WERI-Rb-1 (cell line): Measurements from ENCODE around the gene USB1.

Experiments
- DNase-seq: peaks from one replicate; pipeline ENCODE4 v3.0.0-alpha.2; 2020
- H3K27ac ChIP-seq: fragments of 250-450 bp; sonication (Bioruptor Pico); 2 replicates; pipeline ENCODE4 v1.5.1; 2020; ENCODE audit warnings: mild to moderate bottlenecking, moderate library complexity
- H3K27me3 ChIP-seq: fragments of 250-450 bp; sonication (Bioruptor Pico); 2 replicates; pipeline ENCODE4 v1.5.1; 2021; ENCODE audit warnings: mild to moderate bottlenecking, low read depth, moderate library complexity; ENCODE audit not compliant: insufficient read depth, severe bottlenecking
- H3K36me3 ChIP-seq: fragments of 250-450 bp; sonication (Bioruptor Pico); 2 replicates; pipeline ENCODE4 v1.5.1; 2020; ENCODE audit warnings: mild to moderate bottlenecking, moderate library complexity
- H3K4me3 ChIP-seq: 2 replicates; pipeline ENCODE4 v1.5.1; 2011; ENCODE audit warnings: low read depth, mild to moderate bottlenecking, control low read depth, low read length
- H3K9me3 ChIP-seq: fragments of 250-450 bp; sonication (Bioruptor Pico); 2 replicates; pipeline ENCODE4 v1.5.1; 2021; ENCODE audit warnings: mild to moderate bottlenecking, moderate library complexity; ENCODE audit not compliant: severe bottlenecking
- TF ChIP-seq, protein P1 (sequence below): IDR thresholded peaks from 2 replicates; pipeline ENCODE4 v1.5.1; 2011; ENCODE audit warnings: low read depth, mild to moderate bottlenecking, control low read depth, inconsistent platforms, low read length

The USB1 gene

GRCh38 chr16:57956924-57957672 is 44.1 kb upstream of the USB1 start:
- no peak for DNase-seq
- Histone ChIP-seq H3K27ac (no peak overlapping the region), H3K9me3 (no peaks in the 10 kb centered on the region), H3K4me3 (no peak overlapping the region), H3K36me3 (no peaks in the 10 kb centered on the region), H3K27me3 (no peaks in the 10 kb centered on the region)
- TF ChIP-seq, protein P1, sequence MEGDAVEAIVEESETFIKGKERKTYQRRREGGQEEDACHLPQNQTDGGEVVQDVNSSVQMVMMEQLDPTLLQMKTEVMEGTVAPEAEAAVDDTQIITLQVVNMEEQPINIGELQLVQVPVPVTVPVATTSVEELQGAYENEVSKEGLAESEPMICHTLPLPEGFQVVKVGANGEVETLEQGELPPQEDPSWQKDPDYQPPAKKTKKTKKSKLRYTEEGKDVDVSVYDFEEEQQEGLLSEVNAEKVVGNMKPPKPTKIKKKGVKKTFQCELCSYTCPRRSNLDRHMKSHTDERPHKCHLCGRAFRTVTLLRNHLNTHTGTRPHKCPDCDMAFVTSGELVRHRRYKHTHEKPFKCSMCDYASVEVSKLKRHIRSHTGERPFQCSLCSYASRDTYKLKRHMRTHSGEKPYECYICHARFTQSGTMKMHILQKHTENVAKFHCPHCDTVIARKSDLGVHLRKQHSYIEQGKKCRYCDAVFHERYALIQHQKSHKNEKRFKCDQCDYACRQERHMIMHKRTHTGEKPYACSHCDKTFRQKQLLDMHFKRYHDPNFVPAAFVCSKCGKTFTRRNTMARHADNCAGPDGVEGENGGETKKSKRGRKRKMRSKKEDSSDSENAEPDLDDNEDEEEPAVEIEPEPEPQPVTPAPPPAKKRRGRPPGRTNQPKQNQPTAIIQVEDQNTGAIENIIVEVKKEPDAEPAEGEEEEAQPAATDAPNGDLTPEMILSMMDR = no peak

DNA sequence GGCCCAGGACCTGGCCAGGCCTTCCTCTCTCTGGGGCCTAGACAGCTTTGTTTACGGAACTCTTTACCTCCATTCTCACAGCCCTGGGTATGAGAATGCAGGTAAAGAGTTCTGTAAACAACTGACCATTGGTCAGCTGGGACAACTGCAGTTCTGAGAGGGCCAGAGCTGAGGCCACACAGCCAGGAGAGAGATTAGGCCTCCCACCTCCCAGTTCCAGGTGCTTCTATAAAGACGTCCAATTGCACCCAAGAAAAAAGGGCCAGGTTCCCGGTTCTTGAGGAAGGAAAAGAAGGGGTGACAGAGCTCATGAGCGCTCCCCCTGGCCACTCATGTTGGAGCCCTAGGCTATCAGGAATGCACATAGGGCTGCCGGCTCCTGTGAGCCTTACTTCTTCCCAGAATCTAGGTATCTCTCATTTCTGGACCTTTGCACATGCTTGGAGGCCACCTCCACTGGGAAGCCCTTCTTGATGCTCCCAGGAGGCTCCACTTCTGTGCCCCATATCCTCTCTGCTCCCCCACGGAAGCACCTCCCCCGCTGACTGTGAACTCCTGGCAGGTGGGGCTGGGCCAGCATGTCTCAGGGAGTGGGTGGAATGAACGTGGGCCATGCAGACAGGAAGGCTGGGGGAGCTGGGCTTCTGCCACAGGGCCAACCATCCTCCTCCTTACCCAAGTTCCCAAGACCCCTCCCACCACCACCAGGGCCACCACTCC is 43.4 kb upstream of the USB1 start:
- no peaks in the 10 kb centered on the region for H3K9me3 ChIP-seq
- TF ChIP-seq, protein P1 = 0 out of 2 replicates have a peak, but pooled peaks have one; percentile 10
- H3K27me3 ChIP-seq = no peaks in the 10 kb centered on the region
- no peaks in the 10 kb centered on the region for H3K36me3 ChIP-seq
- no peak overlapping the region for H3K27ac ChIP-seq
- DNase-seq = no peak
- H3K4me3 ChIP-seq = no peak overlapping the region

DNA sequence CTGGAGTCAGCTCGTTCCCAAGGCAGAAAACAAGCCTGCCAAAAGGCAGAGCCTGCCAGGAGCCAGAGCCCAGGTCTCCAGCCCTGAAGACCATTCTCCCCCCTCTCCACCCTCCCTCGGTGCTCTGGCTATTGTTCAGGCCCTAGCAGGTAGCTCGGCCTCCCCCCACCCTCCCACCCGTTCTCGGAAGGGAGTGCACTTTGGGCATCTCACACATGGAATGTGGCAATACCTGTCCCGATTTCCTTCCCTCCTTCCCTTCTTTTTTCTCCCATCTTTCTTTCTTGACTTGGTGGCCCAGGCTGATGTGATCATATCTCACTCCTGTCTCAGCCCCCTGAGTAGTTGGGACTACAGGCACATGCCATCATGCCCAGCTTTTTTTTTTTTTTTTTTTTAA is 42.7 kb upstream of the USB1 start:
- H3K27me3 ChIP-seq = no peaks in the 10 kb centered on the region
- H3K9me3 ChIP-seq = no peaks in the 10 kb centered on the region
- no peak overlapping the region for H3K27ac ChIP-seq
- no peak for DNase-seq
- TF ChIP-seq, protein P1 = no peak
- no peak overlapping the region for H3K4me3 ChIP-seq
- H3K36me3 ChIP-seq = no peaks in the 10 kb centered on the region

GRCh38 chr16:57959121-57959520 is 42.1 kb upstream of the USB1 start:
- Histone ChIP-seq H3K27ac (no peak overlapping the region), H3K27me3 (no peaks in the 10 kb centered on the region), H3K36me3 (no peaks in the 10 kb centered on the region), H3K4me3 (no peak overlapping the region), H3K9me3 (no peaks in the 10 kb centered on the region)
- TF ChIP-seq, protein P1 = no peak
- no peak for DNase-seq

GRCh38 chr16:57959804-57960203 is 41.4 kb upstream of the USB1 start:
- no peak overlapping the region for H3K27ac ChIP-seq
- no peaks in the 10 kb centered on the region for H3K27me3 ChIP-seq
- H3K9me3 ChIP-seq = no peaks in the 10 kb centered on the region
- DNase-seq = no peak
- no peaks in the 10 kb centered on the region for H3K36me3 ChIP-seq
- TF ChIP-seq, protein P1 = no peak
- no peak overlapping the region for H3K4me3 ChIP-seq
